Breast epithelium (tissue), 3 donors: ENCODE data around the gene PDE1C.

ENCODE experiments used
- POLR2A ChIP-seq: fragments of 450-650 bp; IDR thresholded peaks from one replicate; pipeline ENCODE4 v1.6.1; 2016; ENCODE audit warnings: antibody characterized with exemption, mild to moderate bottlenecking, moderate library complexity
- POLR2AphosphoS5 ChIP-seq, 3 donors: sonication (generic); formaldehyde crosslinking; IDR thresholded peaks; one replicate each; pipeline ENCODE4 v1.6.1; 2017; ENCODE audit warnings: antibody characterized with exemption in 3 of 3
- TF ChIP-seq, protein P1 (sequence below), 3 donors: fragments of 450-650 bp; IDR thresholded peaks; one replicate each; pipeline ENCODE4 v1.5.1; 2016 to 2017; ENCODE audit warnings: antibody characterized with exemption in 3 of 3, mild to moderate bottlenecking in 3 of 3, moderate library complexity in 3 of 3

DNA sequence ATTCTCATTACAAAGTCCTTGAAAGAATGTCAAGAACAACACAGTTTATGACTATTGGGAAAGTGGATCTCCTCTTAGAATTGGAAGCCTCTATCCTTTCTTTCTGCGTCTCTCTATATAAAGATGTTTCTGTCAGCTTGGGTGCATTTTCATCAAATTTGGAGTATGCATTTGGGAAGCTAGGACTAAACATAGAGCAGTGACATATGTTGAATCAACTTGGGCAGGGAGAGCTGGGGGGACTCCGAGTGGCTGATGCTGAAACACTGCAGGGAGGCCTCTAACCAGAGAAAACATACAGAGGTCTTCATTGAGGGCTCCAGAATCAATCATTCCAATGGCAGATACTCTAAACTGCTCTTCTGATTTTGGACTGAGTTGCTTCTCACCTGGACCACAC is 147.4 kb downstream of the PDE1C start:
- TF ChIP-seq, protein P1, sequence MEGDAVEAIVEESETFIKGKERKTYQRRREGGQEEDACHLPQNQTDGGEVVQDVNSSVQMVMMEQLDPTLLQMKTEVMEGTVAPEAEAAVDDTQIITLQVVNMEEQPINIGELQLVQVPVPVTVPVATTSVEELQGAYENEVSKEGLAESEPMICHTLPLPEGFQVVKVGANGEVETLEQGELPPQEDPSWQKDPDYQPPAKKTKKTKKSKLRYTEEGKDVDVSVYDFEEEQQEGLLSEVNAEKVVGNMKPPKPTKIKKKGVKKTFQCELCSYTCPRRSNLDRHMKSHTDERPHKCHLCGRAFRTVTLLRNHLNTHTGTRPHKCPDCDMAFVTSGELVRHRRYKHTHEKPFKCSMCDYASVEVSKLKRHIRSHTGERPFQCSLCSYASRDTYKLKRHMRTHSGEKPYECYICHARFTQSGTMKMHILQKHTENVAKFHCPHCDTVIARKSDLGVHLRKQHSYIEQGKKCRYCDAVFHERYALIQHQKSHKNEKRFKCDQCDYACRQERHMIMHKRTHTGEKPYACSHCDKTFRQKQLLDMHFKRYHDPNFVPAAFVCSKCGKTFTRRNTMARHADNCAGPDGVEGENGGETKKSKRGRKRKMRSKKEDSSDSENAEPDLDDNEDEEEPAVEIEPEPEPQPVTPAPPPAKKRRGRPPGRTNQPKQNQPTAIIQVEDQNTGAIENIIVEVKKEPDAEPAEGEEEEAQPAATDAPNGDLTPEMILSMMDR (IDR thresholded peaks at IDR 0.05) = no peak
- no peak for TF ChIP-seq POLR2A
- no peak for TF ChIP-seq POLR2AphosphoS5 (IDR thresholded peaks at IDR 0.05)
